ENCODE measurements around the gene CTSO.

- TF ChIP-seq CTCF (IDR thresholded peaks at IDR 0.05; ENCODE audit: low read depth, low read length, missing input control) (no peak), TAF1 (conservative IDR thresholded peaks at IDR 0.05) (no peak), REST (IDR thresholded peaks at IDR 0.05) (no peak), MAX (IDR thresholded peaks at IDR 0.05) (no peak), GABPA (IDR thresholded peaks at IDR 0.05 in 1 of 2, conservative IDR thresholded peaks at IDR 0.05 in 1 of 2) (no peak), ATF3 (IDR thresholded peaks at IDR 0.05) (no peak), YY1 (IDR thresholded peaks at IDR 0.05) (no peak), HNF4A (conservative IDR thresholded peaks at IDR 0.05) (no peak), NR2F2 (IDR thresholded peaks at IDR 0.05) (no peak), RAD21 (IDR thresholded peaks at IDR 0.05) (no peak), EGR1 (IDR thresholded peaks at IDR 0.05; ENCODE audit: low read depth in 2 of 2) (no peak), RXRA (IDR thresholded peaks at IDR 0.05) (no peak), JUND (IDR thresholded peaks at IDR 0.05) (no peak)
Measured at GRCh38 chr4:155911905-155912304, 41.8 kb downstream of the CTSO start.
